ENCODE measurements around the gene TBCD. TPM values are rescaled to one million over a fixed set of nuclear protein-coding genes. Genes with fewer than 3 reads are reported as not detected.
A peak's percentile ranks its signal among the peaks of the same experiment; 100 is the strongest.

The TBCD gene
- total RNA-seq, 2 donors from 2014 or later, result 64.0 to 123 TPM

- peak; percentile 69 for TF ChIP-seq POLR2A (IDR thresholded peaks at IDR 0.05)
- no peak for TF ChIP-seq POLR2AphosphoS5 (IDR thresholded peaks at IDR 0.05)
- peak in 1 of 4 experiments; percentile 11 for TF ChIP-seq CTCF (IDR thresholded peaks at IDR 0.05)
- WGBS, result 40% methylated on average over 25 of the region's 25 CpGs
- Histone ChIP-seq H3K4me3 (peak within 1 kb of the TSS; percentile 4 to 32), H3K4me1 (replicated peaks) (peaks cover 12% of the 10 kb centered on the region), H3K27me3 (replicated peaks; ENCODE audit: insufficient read depth) (no peaks in the 10 kb centered on the region), H3K36me3 (no peaks in the 10 kb centered on the region), H3K9me3 (no peaks in the 10 kb centered on the region), H3K27ac (peak within 1 kb of the TSS; percentile 83 to 88)
- DNase-seq (ENCODE audit: low spot score), result peak; percentile 75
- intact Hi-C loops (cut with DNase I), result no loop called here
Measured at GRCh38 chr17:82839617-82840292, 87.9 kb downstream of the TBCD start, which contains the start of gene ZNF750. Gene ZNF750 (minus strand): TSS chr17:82840022. CDS start chr17:82832454, 7,568 bp downstream.

- H3K27ac ChIP-seq, result peak overlapping the region; percentile 83 to 88
- no peak overlapping the region for H3K4me3 ChIP-seq
- H3K9me3 ChIP-seq, result no peaks in the 10 kb centered on the region
- TF ChIP-seq CTCF (IDR thresholded peaks at IDR 0.05) (no peak), POLR2AphosphoS5 (IDR thresholded peaks at IDR 0.05) (no peak), POLR2A (IDR thresholded peaks at IDR 0.05) (no peak)
- intact Hi-C loops (cut with DNase I), result no loop called here
- WGBS, result 66% methylated on average over 12 of the region's 12 CpGs
- no peak for DNase-seq (ENCODE audit: low spot score)
- no peaks in the 10 kb centered on the region for H3K27me3 ChIP-seq (replicated peaks; ENCODE audit: insufficient read depth)
- no peaks in the 10 kb centered on the region for H3K36me3 ChIP-seq
- H3K4me1 ChIP-seq (replicated peaks), result peaks cover 12% of the 10 kb centered on the region
Measured at GRCh38 chr17:82840431-82840831, 88.6 kb downstream of the TBCD start.

- TF ChIP-seq POLR2A (IDR thresholded peaks at IDR 0.05) (no peak), CTCF (IDR thresholded peaks at IDR 0.05) (no peak), POLR2AphosphoS5 (IDR thresholded peaks at IDR 0.05) (no peak)
- H3K4me1 ChIP-seq (replicated peaks), result peaks cover 12% of the 10 kb centered on the region
- no peak for DNase-seq (ENCODE audit: low spot score)
- H3K27ac ChIP-seq, result no peak overlapping the region
- H3K4me3 ChIP-seq, result no peak overlapping the region
- 88% methylated on average over 16 of the region's 16 CpGs for WGBS
- H3K36me3 ChIP-seq, result no peaks in the 10 kb centered on the region
- intact Hi-C loops (cut with DNase I), result no loop called here
- no peaks in the 10 kb centered on the region for H3K27me3 ChIP-seq (replicated peaks; ENCODE audit: insufficient read depth)
- no peaks in the 10 kb centered on the region for H3K9me3 ChIP-seq
Measured at GRCh38 chr17:82841921-82842596, 90.2 kb downstream of the TBCD start.

- TF ChIP-seq CTCF (IDR thresholded peaks at IDR 0.05) (no peak), POLR2AphosphoS5 (IDR thresholded peaks at IDR 0.05) (no peak), POLR2A (IDR thresholded peaks at IDR 0.05) (no peak)
- DNase-seq (ENCODE audit: low spot score), result no peak
- Histone ChIP-seq H3K27me3 (replicated peaks; ENCODE audit: insufficient read depth) (no peaks in the 10 kb centered on the region), H3K27ac (no peak overlapping the region), H3K9me3 (no peaks in the 10 kb centered on the region), H3K4me3 (no peak overlapping the region), H3K4me1 (replicated peaks) (no peaks in the 10 kb centered on the region), H3K36me3 (no peaks in the 10 kb centered on the region)
- intact Hi-C loops (cut with DNase I), result no loop called here
- WGBS, result 76% methylated on average over 7 of the region's 7 CpGs
Measured at GRCh38 chr17:82843904-82844680, 92.2 kb downstream of the TBCD start.
